Cerebellar nuclear complex (tissue), 1 donor: Measurements from ENCODE around the gene C2orf76.
A peak's percentile ranks its signal among the peaks of the same experiment; 100 is the strongest.
"Not testable (repeated sequence)": the region's sequence is repeated elsewhere in the genome, so short reads cannot be mapped to it uniquely, and the experiment has no call there.

Source experiments
- DNase-seq, 2 experiments: peaks; one replicate each; lab custom pipeline; 2025; lab: John Stamatoyannopoulos, UW

C2orf76 gene

DNA sequence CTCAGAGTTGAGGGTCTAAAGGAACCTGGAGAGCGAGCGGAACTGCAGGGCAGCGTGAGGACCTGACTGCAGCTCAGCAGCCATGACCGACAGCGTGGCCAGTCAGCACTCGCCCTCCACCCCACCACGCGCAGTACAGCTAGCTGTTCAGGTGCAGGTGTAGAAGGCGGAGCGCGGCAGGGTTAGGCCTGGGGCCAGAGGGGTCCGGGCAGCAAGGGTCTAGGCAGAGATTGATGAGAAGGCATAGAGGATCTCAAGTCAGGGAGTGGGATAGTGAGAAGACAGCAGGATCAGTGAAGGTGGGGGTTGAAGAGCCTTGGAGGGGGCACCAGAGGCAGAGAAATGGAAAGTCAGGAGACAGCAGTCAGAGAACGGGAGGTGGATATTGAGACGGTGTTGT, 72.0 kb downstream of the C2orf76 start:
- no peak for DNase-seq

DNA sequence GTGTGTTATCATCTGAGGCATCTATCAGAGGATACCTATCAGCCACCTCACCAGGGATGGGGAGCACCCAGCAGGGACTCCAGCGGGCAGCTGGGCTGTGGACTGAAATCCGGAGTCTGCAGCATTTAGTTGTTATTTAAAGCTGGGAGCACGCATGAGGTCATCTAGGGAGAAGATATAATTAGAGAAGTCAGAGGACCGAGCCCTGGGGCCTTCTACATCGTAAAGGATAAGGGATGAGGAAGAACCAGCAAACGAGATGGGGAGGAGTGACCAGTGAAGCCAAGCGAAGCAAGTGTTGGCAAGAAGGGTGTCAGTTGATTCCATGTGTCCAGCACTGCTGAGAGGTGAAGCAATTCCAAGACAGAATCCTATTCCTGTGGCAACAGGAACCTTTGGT, 72.7 kb downstream of the C2orf76 start:
- DNase-seq, result no peak

DNA sequence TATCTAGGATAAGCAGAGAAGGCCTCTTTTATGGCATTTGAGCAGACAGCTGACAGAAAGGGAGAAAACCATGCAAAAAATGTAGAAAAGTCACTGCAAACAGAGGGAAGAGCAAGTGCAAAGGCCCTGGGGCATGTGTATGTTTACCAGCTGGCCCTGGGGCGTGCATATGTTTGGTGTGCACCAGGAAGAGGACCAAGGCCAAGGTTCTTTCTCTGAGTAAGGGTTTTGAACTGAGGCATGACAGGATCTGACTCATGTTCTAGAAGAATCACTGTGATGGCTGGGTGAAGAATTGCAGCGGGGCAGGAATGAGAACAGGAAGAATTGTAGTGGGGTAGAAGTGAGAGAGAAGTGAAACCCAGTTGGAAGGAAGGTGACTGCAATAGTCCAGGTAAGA, 73.4 kb downstream of the C2orf76 start:
- DNase-seq, result no peak

DNA sequence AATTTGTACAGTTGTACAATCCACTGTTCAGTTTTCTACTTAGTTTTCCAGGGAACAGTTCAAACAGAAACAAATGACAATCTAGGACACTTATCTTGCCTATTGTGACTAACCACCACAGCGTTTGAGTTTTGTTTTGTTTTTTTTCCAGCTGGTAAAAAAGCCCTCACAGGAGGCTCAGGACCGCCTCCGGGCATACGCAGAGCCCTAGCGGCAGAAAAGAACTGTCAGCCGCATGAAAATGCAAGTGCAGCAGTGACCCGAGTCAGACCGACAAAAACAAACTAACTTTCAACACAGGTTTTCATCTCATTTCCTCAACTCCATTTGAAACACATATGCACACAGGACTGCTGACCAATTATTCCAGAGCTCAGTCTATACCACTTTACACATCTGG, 74.4 kb downstream of the C2orf76 start:
- DNase-seq, result no peak

DNA sequence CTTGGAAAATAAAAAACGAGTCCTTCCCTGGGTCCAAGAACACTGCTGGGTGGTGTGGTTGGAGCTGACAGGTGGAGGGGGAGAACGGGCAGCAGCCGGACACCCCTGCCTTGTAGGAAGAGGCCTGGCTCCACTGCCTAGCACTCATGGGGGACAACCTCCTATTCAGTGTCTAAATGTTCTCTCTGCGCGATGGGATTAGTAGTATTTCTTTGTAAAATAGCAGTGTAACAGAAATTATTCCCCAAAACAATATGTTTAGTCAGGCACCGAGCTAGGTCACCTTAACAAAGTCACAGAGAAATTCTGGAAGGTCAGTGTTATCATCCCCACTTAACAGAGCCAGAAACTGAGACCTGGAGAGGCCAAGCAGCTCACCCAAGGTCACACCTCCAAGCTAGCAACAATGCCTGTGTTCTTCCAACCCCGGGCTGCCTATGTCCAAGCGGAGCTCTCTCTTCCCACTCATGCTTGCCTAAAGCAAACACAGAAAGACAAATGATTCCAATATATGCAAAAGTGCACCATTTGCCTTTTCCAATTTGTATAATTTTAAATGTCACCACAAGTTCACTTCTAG, 75.0 kb downstream of the C2orf76 start:
- no peak for DNase-seq

DNA sequence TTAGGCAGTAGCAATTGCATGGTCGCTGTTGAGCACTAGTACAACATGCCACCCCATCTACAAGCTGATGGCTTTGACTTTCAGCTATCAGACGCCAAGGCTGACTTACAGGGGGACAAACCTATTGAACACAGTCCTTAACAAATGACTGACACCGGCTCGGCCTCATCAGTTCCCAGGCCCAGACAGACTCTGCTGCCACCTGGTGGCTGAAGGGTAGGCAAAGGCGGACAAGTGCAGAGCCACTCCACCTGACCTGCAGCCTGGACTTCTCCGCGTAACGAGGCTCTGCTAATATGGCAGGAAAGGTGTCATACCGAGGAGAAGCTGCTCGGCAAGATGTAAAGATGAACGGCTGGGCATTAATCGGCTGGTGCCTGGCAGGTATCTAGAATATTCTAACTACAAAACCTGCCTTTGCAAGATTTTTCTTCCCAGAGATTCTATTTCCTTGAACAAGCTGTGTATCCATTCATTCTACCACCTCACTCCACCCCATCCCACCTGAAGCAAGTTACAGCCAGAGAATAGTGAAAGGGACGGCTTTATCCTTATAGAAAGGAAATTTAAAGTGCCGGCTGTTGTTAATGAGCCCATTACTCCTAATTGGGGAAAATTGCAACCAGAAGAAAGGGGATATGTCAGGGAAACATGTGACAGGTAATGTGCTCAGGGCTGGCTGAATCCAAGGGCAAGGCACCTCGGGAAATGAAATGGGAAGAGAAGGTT, 75.6 kb downstream of the C2orf76 start:
- peak in 1 of 2 experiments; percentile 52 for DNase-seq

DNA sequence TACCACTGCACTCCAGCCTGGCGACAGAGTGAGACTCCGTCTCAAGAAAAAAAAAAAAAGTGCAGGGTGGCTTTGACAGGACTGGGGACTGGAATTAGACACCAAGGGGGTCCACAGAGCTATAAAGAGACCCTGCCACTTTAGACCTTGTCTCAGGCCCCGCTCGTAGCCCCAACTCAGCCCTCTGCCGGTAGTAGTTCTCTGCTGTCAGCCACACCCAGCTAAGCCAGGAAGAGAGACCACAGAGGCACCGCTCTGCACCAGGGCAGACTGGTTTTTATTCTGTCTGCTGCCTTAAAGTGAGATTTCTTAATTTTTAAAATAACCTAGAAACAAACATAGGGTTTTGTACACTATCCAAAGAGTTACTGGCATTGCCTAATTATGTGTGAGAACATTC, 77.0 kb downstream of the C2orf76 start:
- DNase-seq, result no peak

DNA sequence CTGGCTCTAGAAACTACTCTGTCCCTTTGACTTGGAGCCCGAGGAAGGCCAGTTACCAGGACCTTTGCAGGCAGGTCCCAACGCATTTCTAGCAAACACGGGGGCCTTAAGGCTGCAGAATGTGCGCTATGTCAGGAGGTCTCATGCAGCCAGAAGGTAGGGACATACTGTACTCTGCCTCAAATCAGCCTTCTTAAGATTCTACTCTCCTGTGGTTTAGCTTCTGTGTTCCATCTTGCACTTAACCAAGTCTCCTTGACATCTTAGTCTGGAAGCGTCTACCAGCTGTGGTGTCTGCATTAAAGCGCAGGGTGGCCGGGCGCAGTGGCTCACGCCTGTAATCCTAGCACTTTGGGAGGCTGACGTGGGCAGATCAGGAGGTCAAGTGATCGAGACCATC, 77.5 kb downstream of the C2orf76 start:
- no peak for DNase-seq

DNA sequence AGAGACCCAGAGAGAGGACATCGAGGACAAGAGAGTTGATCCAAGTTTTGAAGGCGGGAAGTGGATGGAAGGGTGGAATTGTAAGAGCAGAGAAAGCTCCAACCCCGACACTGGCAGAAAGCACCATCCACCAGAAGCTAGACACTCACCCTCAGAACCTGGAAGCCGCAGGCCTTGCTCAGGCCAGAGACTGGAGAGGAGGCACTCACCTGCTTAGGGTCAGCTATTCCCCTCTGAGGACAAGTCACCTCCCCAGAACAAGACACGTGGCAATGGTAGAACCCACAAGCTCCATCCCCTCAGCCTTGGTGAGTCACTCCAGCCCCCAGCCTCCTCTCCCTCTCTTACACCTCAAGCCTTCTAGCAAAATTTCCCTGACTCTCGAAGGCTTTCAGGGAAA, 78.1 kb downstream of the C2orf76 start:
- DNase-seq, result no peak

DNA sequence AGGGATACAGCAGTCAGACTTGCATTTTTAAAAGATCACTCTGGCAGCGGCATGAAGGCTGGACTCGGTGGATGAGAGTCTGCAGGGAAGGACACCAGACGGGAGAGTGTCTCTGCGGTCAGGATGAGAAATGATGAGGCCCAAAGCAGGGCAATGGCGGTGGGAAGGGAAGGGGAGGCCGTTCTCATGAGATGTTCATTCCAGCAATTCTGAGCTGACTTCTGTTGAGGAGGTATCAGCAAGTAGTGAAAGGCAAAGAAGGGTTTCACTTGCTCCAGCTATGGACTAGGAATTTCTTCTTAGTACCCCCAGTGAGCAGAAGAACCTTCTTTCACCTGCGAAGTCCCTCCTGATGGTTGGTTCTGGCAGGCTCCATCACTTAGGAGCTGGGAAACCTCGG, 80.0 kb downstream of the C2orf76 start:
- no peak for DNase-seq

DNA sequence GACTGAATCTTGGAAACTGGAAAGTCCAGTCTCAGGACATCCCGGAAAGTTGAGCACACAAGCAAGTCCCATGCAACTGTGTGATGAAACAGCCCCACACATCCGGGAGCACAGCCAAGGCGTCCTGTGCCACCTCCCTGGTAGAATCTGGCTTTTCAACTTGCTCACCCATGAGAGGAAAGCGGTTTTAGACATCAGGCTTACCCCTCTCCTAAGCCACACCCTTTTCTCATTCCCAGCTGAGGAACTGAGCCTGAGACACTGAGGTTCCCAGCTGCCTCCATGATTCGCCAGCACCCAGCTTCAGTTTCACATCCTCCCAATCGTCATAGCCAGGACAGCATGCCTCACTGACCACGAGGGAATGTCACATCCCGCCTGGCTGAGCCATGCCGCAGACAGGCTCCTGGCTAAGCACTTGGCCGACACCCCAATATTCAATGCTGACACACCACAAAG, 82.7 kb downstream of the C2orf76 start:
- peak in 1 of 2 experiments; percentile 25 for DNase-seq

DNA sequence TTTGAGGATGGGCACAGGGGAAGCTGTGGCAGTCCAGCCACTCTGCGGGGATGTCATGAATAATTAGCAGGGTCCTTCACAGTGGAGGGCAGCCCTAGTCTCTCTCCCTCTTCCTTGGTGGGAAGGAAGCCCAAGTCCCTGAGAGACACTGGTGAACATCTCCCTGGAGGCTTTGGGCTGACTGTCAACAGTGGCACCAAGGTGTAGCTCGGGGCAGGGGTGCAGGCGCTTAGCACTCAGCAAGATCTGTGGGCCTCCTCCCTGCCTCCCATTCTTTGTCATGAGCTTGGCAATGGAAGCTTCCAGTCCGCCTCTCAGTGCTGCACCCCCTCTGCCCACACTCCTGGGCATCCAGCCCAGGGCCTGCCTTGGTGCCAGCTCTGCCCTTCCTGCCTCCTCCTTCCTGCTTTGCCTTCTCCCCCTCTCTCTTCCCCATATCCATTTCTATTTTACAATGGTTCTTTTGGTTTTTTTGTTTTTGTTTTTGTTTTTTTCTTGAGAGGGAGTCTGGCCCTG, 83.6 kb downstream of the C2orf76 start:
- DNase-seq, result peak in 1 of 2 experiments; percentile 11

DNA sequence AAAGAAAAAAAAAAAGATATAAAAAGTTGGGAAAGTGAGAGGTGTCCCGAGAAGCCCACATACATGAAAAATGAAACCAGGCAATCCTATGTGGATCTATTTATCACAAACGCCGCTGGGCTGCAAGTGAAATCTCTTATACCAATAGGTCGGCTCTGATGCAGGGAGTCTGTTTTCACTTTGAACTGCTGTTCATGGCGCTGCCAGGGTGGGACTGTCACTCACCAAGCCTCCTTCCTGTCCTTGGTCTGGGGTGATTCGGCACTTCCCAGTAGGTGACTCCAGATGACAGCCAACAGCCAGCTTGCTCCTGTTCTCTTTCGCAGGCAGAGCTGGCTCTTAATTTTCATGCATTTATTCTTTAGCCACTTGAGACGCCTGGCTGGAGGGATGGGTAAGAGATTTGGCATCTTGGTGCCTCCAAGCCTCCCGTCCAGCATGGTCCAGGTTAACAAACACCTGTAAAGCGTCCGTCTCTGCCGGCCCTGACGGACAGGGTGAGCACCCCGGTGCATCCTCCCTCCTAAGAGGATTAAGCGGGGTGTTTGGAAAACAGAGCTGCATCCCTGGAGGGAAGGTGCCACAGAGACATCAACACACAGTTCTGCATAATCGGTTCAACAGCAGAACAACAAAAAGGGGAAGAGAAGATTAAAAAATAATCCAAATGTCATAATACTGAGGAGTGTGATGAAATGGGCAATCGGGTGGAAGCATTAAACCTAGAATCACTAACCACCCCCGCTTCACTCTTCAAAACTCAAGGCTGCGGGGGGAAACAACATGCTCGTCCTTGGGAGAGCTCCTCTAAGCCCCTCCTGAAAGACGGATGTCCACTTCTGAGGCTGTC, 84.3 kb downstream of the C2orf76 start:
- no peak for DNase-seq

DNA sequence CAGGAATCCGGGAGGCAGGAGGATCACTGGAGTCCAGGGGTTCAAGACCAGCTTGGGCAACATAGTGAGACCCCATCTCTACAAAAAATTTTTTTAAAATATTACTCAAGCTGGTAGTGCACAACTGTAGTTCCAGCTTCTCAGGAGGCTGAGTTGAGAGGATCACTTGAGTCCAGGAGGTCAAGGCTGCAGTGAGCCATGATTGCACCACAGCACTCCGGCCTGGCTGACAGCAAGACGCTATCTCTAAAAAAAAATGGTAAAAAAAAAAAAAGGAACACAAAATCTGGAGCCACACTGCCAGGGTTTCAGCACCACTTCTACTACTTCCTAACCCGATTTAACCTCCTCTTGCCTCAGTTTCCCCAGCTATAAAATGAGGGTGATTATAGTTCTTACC, 86.0 kb downstream of the C2orf76 start:
- DNase-seq, result no peak

DNA sequence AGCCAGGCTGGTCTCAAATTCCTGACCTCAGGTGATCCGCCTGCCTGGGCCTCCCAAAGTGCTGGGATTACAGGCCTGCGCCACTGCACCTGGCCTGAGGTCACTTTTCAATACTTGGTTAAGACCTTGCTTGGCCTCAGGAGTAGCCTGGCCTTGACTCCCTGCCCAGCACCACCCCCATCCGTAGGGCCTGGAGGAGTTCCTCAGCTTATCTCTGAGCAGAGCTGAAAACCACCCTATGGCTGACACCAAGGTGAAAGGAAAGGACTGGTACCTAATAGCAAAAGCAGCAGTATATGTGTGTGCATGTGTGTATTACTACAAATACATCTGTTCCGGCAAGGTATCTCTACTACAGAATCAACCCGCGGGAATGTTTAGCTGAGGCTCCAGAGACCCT, 87.0 kb downstream of the C2orf76 start:
- no peak for DNase-seq

DNA sequence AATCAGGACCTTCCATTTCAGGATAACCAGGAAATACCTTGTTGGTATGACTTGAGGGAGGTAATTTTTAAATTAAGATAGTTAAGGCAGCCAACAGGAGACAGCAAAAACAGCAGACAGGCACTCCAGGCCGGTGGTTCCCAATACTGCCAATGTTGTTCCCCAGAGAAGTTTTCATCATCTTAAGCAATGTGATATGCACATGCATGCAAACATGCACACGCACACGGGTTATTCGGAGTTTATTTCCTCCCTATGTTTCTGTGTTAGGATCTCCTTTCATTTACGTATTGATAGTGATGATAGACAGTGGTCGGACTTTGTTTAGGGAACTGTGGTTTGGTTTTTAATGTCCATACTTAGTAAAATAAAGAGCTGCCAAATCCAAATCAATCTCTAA, 87.7 kb downstream of the C2orf76 start:
- no peak for DNase-seq

DNA sequence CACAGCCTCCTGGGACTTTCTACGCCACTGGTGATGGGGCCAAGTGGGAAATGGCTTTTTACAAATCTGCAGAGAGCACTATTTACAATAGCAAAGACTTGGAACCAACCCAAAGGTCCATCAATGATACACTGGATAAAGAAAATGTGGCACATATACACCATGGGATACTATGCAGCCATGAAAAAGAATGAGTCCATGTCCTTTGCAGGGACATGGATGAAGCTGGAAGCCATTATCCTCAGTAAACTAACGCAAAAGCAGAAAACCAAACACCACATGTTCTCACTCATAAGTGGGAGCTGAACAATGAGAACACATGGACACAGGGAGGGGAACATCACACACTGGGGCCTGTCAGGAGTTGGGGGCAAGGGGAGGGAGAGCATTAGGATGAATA, 88.2 kb downstream of the C2orf76 start:
- not testable (repeated sequence) for DNase-seq

DNA sequence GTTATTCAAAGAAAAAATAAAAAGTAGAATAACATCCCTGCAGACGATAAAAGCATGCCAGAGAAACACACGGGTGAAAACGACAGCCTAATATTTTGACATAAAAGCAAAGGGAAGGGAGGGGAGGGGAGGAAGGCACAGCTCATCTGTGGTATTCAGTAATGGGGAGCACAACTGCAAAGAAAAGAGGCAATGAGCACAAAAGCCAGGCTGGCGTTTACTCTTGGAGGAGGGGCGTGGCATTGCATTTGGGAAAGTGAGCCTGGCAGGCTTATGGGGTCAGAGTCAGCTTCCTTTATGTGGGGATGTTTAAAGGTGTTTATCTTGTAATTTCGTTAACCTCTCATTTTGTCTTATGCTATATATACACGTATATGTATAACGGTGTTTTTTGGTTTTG, 89.8 kb downstream of the C2orf76 start:
- DNase-seq, result no peak

DNA sequence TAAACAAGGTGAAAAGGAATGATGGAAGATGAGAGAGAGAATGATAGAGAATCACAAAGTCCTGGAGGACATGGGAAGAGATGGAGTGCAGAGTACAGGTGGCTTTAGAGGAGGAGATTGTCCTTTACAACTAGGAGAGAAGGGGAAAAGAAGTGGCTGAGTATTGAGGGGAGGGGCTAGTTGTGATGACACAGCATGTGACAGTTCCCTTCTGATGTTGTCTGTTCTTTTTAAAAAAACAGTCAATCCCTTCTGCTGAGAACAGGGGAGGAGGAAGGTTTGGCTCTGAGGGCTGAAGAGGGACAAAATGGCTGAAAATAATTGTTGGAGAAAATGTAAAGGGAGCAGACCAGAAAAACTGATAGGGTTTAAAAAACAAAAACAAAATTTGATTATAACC, 99.0 kb downstream of the C2orf76 start:
- DNase-seq, result no peak

DNA sequence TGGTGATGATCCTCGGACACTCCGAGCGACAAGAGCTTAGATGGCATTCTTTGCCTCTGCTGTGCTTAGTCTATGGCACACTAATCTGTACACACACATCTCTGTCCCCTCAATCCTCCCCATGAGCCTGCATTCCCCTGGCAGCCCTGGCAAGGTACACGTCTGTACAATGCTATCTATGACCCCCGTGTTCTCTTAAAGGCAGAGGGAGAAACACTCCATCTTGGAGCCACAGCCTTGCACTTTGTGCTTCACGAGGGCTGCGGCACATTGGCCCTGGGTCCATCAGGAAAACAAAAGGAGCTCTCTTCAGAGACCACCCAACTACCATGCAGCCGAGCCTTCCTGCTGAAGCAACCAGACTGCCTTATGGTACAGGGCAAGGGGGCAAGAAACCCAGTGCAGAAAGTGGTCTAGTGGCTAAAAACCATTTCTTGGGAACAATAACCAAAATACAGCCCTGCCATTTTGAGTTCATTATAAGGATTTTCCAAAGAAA, 100.5 kb downstream of the C2orf76 start:
- no peak for DNase-seq

DNA sequence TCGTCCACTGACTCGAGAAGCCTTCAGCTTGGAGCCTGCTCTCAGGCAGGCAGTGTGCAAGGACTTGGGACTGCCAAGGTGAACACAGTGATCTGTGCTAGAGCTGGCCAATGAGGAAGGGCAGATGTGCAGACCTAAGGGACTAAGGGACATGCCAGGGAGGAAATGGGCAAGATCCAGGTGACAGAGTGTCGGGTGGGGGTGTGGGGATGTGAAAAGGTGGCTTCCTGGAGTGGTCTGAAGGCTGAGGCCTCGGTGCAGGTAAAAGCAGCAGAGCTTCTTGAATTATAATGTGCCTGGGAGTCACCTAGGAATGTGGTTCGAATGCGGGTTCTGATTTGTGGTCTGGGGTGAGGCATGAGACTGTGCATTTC, 101.0 kb downstream of the C2orf76 start:
- no peak for DNase-seq
